ENCODE results near the gene FBXO9. TPM values are rescaled to one million over a fixed set of nuclear protein-coding genes. Genes with fewer than 3 reads are reported as not detected.

FBXO9 gene
- total RNA-seq, 2 experiments from 2014 or later, result 54.1 to 55.6 TPM

GRCh38 chr6:53033764-53034163 lies 31.4 kb upstream of the FBXO9 start:
- peaks cover 20% of the 10 kb centered on the region for H3K36me3 Mint-ChIP-seq
- CTCF ChIA-PET, result interaction anchor here (0.7 to 1.2 kb wide), 2 partner anchors 8 to 17 kb away, joined by 3 read pairs; no protein-coding TSS in a partner anchor

GRCh38 chr6:53035549-53036213 lies 29.5 kb upstream of the FBXO9 start:
- H3K4me3 Mint-ChIP-seq, result no peak overlapping the region
- no peak for DNase-seq
- ChIA-PET POLR2A (no interaction called here), CTCF (no interaction called here)
- H3K36me3 Mint-ChIP-seq, result peaks cover 38% of the 10 kb centered on the region
- H3K9me3 Mint-ChIP-seq, result no peaks in the 10 kb centered on the region
- H3K27me3 Mint-ChIP-seq, result no peaks in the 10 kb centered on the region
- intact Hi-C loops (cut with micrococcal nuclease), result no loop called here
- H3K27ac Mint-ChIP-seq, result no peak overlapping the region
- H3K4me1 Mint-ChIP-seq (ENCODE audit: low read depth), result no peaks in the 10 kb centered on the region

More at GRCh38 chr6:53033764-53034163, 31.4 kb upstream of the FBXO9 start:
- intact Hi-C loops (cut with micrococcal nuclease), result no loop called here
- POLR2A ChIA-PET, result no interaction called here
- H3K27me3 Mint-ChIP-seq, result no peaks in the 10 kb centered on the region
- H3K27ac Mint-ChIP-seq, result no peak overlapping the region
- no peak for DNase-seq
- H3K4me3 Mint-ChIP-seq, result no peak overlapping the region
- no peaks in the 10 kb centered on the region for H3K9me3 Mint-ChIP-seq
- H3K4me1 Mint-ChIP-seq (ENCODE audit: low read depth), result peaks cover 4% of the 10 kb centered on the region

GRCh38 chr6:53038141-53038540 lies 27.1 kb upstream of the FBXO9 start:
- CTCF ChIA-PET, result no interaction called here
- Mint-ChIP-seq H3K27me3 (no peaks in the 10 kb centered on the region), H3K4me1 (ENCODE audit: low read depth) (peaks cover 3% of the 10 kb centered on the region), H3K4me3 (no peak overlapping the region), H3K27ac (no peak overlapping the region), H3K36me3 (peaks cover 40% of the 10 kb centered on the region), H3K9me3 (no peaks in the 10 kb centered on the region)
- intact Hi-C loops (cut with micrococcal nuclease), result no loop called here
- POLR2A ChIA-PET, result no interaction called here
- no peak for DNase-seq

GRCh38 chr6:53038596-53038995 lies 26.6 kb upstream of the FBXO9 start:
- no peak overlapping the region for H3K27ac Mint-ChIP-seq
- ChIA-PET POLR2A (no interaction called here), CTCF (no interaction called here)

GRCh38 chr6:53041356-53041755 lies 23.8 kb upstream of the FBXO9 start:
- Mint-ChIP-seq H3K4me3 (no peak overlapping the region), H3K9me3 (no peaks in the 10 kb centered on the region), H3K27me3 (no peaks in the 10 kb centered on the region), H3K27ac (no peak overlapping the region), H3K4me1 (ENCODE audit: low read depth) (peaks cover 3% of the 10 kb centered on the region), H3K36me3 (peaks cover 31% of the 10 kb centered on the region)
- intact Hi-C loops (cut with micrococcal nuclease), result no loop called here
- ChIA-PET POLR2A (no interaction called here), CTCF (no interaction called here)
- no peak for DNase-seq

More at GRCh38 chr6:53038596-53038995, 26.6 kb upstream of the FBXO9 start:
- Mint-ChIP-seq H3K4me1 (ENCODE audit: low read depth) (peaks cover 3% of the 10 kb centered on the region), H3K27me3 (no peaks in the 10 kb centered on the region), H3K9me3 (no peaks in the 10 kb centered on the region), H3K4me3 (no peak overlapping the region), H3K36me3 (peaks cover 37% of the 10 kb centered on the region)
- DNase-seq, result no peak
- intact Hi-C loops (cut with micrococcal nuclease), result no loop called here

GRCh38 chr6:53042112-53042511 lies 23.1 kb upstream of the FBXO9 start:
- no peaks in the 10 kb centered on the region for H3K9me3 Mint-ChIP-seq
- H3K27ac Mint-ChIP-seq, result no peak overlapping the region
- no peak for DNase-seq
- no peaks in the 10 kb centered on the region for H3K27me3 Mint-ChIP-seq
- intact Hi-C loops (cut with micrococcal nuclease), result no loop called here
- peaks cover 7% of the 10 kb centered on the region for H3K4me1 Mint-ChIP-seq (ENCODE audit: low read depth)
- ChIA-PET CTCF (interaction anchor here (0.7 to 1.0 kb wide), 3 partner anchors 9 to 47 kb away, joined by 3 read pairs; partner anchors contain the start of gene GSTA4), POLR2A (no interaction called here)
- peaks cover 28% of the 10 kb centered on the region for H3K36me3 Mint-ChIP-seq
- H3K4me3 Mint-ChIP-seq, result no peak overlapping the region

GRCh38 chr6:53043581-53043980 lies 21.6 kb upstream of the FBXO9 start:
- intact Hi-C loops (cut with micrococcal nuclease), result no loop called here
- CTCF ChIA-PET, result interaction anchor here (0.7 kb wide), 1 partner anchor 24 kb away, joined by 4 read pairs; no protein-coding TSS in a partner anchor
- Mint-ChIP-seq H3K4me1 (ENCODE audit: low read depth) (peaks cover 16% of the 10 kb centered on the region), H3K36me3 (peaks cover 26% of the 10 kb centered on the region), H3K9me3 (no peaks in the 10 kb centered on the region), H3K4me3 (no peak overlapping the region), H3K27ac (no peak overlapping the region), H3K27me3 (no peaks in the 10 kb centered on the region)
- POLR2A ChIA-PET, result no interaction called here
- no peak for DNase-seq

GRCh38 chr6:53044071-53044470 lies 21.1 kb upstream of the FBXO9 start:
- H3K4me3 Mint-ChIP-seq, result no peak overlapping the region
- CTCF ChIA-PET, result no interaction called here
- no peak overlapping the region for H3K27ac Mint-ChIP-seq
- H3K36me3 Mint-ChIP-seq, result peaks cover 21% of the 10 kb centered on the region
- H3K9me3 Mint-ChIP-seq, result no peaks in the 10 kb centered on the region
- POLR2A ChIA-PET, result no interaction called here
- no peaks in the 10 kb centered on the region for H3K27me3 Mint-ChIP-seq
- intact Hi-C loops (cut with micrococcal nuclease), result no loop called here
- no peak for DNase-seq
- peaks cover 21% of the 10 kb centered on the region for H3K4me1 Mint-ChIP-seq (ENCODE audit: low read depth)

GRCh38 chr6:53044572-53044971 lies 20.6 kb upstream of the FBXO9 start:
- H3K27me3 Mint-ChIP-seq, result no peaks in the 10 kb centered on the region
- peaks cover 25% of the 10 kb centered on the region for H3K4me1 Mint-ChIP-seq (ENCODE audit: low read depth)
- no peak overlapping the region for H3K27ac Mint-ChIP-seq
- peaks cover 16% of the 10 kb centered on the region for H3K36me3 Mint-ChIP-seq
- intact Hi-C loops (cut with micrococcal nuclease), result no loop called here
- no peak overlapping the region for H3K4me3 Mint-ChIP-seq
- ChIA-PET CTCF (no interaction called here), POLR2A (no interaction called here)
- DNase-seq, result no peak
- no peaks in the 10 kb centered on the region for H3K9me3 Mint-ChIP-seq

GRCh38 chr6:53045891-53046673 lies 19.1 kb upstream of the FBXO9 start:
- peaks cover 25% of the 10 kb centered on the region for H3K4me1 Mint-ChIP-seq (ENCODE audit: low read depth)
- H3K4me3 Mint-ChIP-seq, result no peak overlapping the region
- peaks cover 4% of the 10 kb centered on the region for H3K36me3 Mint-ChIP-seq
- no peak for DNase-seq
- no peaks in the 10 kb centered on the region for H3K27me3 Mint-ChIP-seq
- H3K27ac Mint-ChIP-seq, result no peak overlapping the region
- H3K9me3 Mint-ChIP-seq, result no peaks in the 10 kb centered on the region
- ChIA-PET POLR2A (interaction anchor here (0.5 kb wide), 1 partner anchor 13 kb away, joined by 3 read pairs; no protein-coding TSS in a partner anchor), CTCF (no interaction called here)
- intact Hi-C loops (cut with micrococcal nuclease), result no loop called here

- no peaks in the 10 kb centered on the region for H3K27me3 Mint-ChIP-seq
- H3K36me3 Mint-ChIP-seq, result peaks cover 7% of the 10 kb centered on the region
- H3K4me1 Mint-ChIP-seq (ENCODE audit: low read depth), result peaks cover 22% of the 10 kb centered on the region
- ChIA-PET CTCF (interaction anchor here (0.5 to 1.6 kb wide), 2 partner anchors 51 to 53 kb away, joined by 3 to 10 read pairs; partner anchors contain the start of gene GSTA4), POLR2A (interaction anchor here (1.4 kb wide), 1 partner anchor 53 kb away, joined by 3 read pairs; no protein-coding TSS in a partner anchor)
- H3K27ac Mint-ChIP-seq, result no peak overlapping the region
- H3K4me3 Mint-ChIP-seq, result no peak overlapping the region
- no peak for DNase-seq
- H3K9me3 Mint-ChIP-seq, result no peaks in the 10 kb centered on the region
- intact Hi-C loops (cut with micrococcal nuclease), result no loop called here
Observed at GRCh38 chr6:53048431-53049195, 16.6 kb upstream of the FBXO9 start.

GRCh38 chr6:53049415-53049814 lies 15.8 kb upstream of the FBXO9 start:
- H3K4me1 Mint-ChIP-seq (ENCODE audit: low read depth), result peaks cover 24% of the 10 kb centered on the region
- H3K27ac Mint-ChIP-seq, result no peak overlapping the region
- intact Hi-C loops (cut with micrococcal nuclease), result no loop called here
- no peak overlapping the region for H3K4me3 Mint-ChIP-seq
- H3K27me3 Mint-ChIP-seq, result no peaks in the 10 kb centered on the region
- POLR2A ChIA-PET, result interaction anchor here (1.4 kb wide), 1 partner anchor 54 kb away, joined by 3 read pairs; no protein-coding TSS in a partner anchor
- peaks cover 7% of the 10 kb centered on the region for H3K36me3 Mint-ChIP-seq
- CTCF ChIA-PET, result no interaction called here
- no peak for DNase-seq
- no peaks in the 10 kb centered on the region for H3K9me3 Mint-ChIP-seq
